Chondrocyte (in vitro differentiated cells): Measurements from ENCODE around the gene PTPN12. TPM values are rescaled to one million over a fixed set of nuclear protein-coding genes. Genes with fewer than 3 reads are reported as not detected.

Source experiments
- DNase-seq: peaks from one replicate; pipeline ENCODE4 v3.0.0; 2021; ENCODE audit warnings: mixed read lengths, low spot score
- H3K27ac Mint-ChIP-seq: one replicate; pipeline ENCODE4 v1.8.0; 2021; ENCODE audit warnings: mild to moderate bottlenecking, moderate library complexity, mixed read lengths; ENCODE audit not compliant: unreplicated experiment
- H3K27me3 Mint-ChIP-seq: 2 replicates; pipeline ENCODE4 v1.8.0; 2021; ENCODE audit warnings: low read depth, mixed read lengths
- H3K36me3 Mint-ChIP-seq: 2 replicates; pipeline ENCODE4 v1.8.0; 2021; ENCODE audit warnings: low read depth, mixed read lengths
- H3K4me1 Mint-ChIP-seq: 2 replicates; pipeline ENCODE4 v1.8.0; 2021; ENCODE audit warnings: low read depth, mild to moderate bottlenecking, mixed read lengths
- H3K4me3 Mint-ChIP-seq: one replicate; pipeline ENCODE4 v1.8.0; 2021; ENCODE audit warnings: mild to moderate bottlenecking, moderate library complexity, mixed read lengths; ENCODE audit not compliant: unreplicated experiment
- H3K9me3 Mint-ChIP-seq: 2 replicates; pipeline ENCODE4 v1.8.0; 2021; ENCODE audit warnings: low read depth, mixed read lengths
- CTCF ChIP-seq: fragments of 200-600 bp; sonication (generic); IDR thresholded peaks from 2 replicates; pipeline ENCODE4 v1.5.0; 2021; ENCODE audit warnings: antibody characterized with exemption, mild to moderate bottlenecking, moderate library complexity
- total RNA-seq: library from RNA; stranded (reverse); gene quantifications from 3 replicates; pipeline ENCODE4 v1.2.1, GENCODE V29; 2021

The PTPN12 gene
- total RNA-seq, 1 donor from 2014 or later: 68.2 TPM

- no peak overlapping the region for H3K27ac Mint-ChIP-seq
- no peaks in the 10 kb centered on the region for H3K36me3 Mint-ChIP-seq
- H3K9me3 Mint-ChIP-seq: no peaks in the 10 kb centered on the region
- H3K4me1 Mint-ChIP-seq: peaks cover 72% of the 10 kb centered on the region
- H3K4me3 Mint-ChIP-seq: no peak overlapping the region
- no peak for TF ChIP-seq CTCF
- H3K27me3 Mint-ChIP-seq: no peaks in the 10 kb centered on the region
- DNase-seq: no peak
These were observed 6.8 kb downstream of the PTPN12 start for GRCh38 chr7:77543910-77544309.

GRCh38 chr7:77544518-77544917, 7.4 kb downstream of the PTPN12 start:
- TF ChIP-seq CTCF: no peak
- no peak for DNase-seq
- Mint-ChIP-seq H3K4me3 (no peak overlapping the region), H3K27ac (peak overlapping the region; percentile 32), H3K9me3 (no peaks in the 10 kb centered on the region), H3K27me3 (no peaks in the 10 kb centered on the region), H3K4me1 (peaks cover 70% of the 10 kb centered on the region), H3K36me3 (no peaks in the 10 kb centered on the region)

DNA sequence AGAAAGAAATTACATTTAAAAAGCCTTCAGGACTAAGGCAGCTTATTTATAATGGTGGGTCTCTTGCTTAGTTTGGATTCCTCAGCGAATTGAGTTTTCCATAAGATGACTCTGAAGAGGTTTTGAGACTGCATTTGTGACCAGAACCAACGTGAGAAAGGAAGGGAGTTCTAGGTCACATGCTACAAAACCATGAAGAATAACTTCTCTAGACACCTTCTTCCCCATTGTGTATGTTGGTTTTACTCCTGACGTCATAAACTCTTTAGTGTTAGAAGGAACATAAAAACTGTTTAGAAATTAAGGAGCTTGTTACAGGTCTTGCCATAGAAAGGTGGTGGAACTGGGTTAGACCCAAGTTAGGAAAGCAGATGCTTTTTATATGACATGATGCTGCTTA, 11.1 kb downstream of the PTPN12 start:
- peaks cover 63% of the 10 kb centered on the region for H3K4me1 Mint-ChIP-seq
- H3K4me3 Mint-ChIP-seq: no peak overlapping the region
- H3K27ac Mint-ChIP-seq: no peak overlapping the region
- H3K27me3 Mint-ChIP-seq: no peaks in the 10 kb centered on the region
- TF ChIP-seq CTCF: no peak
- H3K36me3 Mint-ChIP-seq: no peaks in the 10 kb centered on the region
- no peak for DNase-seq
- H3K9me3 Mint-ChIP-seq: peaks cover 5% of the 10 kb centered on the region

DNA sequence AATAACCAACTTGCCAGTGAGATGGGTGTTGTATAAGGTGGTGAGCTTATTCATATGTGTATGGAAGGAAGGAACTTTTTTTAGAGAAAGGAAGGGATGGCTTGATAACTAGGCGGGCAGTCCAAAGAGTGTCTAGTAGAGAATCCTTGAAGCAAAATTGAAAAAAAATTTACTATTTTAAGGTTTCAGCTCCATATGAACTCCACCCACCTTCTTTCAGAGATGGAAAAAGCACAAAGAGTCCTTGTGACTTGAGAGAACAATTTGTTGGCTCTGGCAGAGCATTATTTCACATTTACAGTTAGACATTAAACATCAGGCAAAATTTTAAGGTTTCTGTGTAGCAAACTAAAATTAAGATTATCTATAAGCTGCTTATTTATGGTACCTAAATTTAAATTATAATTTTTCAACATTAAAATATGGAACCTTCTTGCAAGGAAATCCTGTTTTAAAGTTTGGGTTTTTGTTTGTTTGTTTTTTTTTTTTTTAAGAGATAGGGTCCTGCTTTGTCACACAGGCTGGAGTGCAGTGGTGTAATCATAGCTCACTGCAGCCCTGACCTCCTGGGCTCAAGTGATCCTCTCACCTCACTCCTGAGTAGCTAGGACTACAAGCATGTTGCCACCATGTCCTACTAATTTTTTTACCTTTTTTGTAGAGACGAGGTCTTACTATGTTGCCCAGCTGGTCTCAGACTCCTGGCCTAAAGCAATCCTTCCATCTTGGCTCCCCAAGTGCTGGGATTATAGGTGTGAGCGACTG, 12.2 kb downstream of the PTPN12 start:
- H3K27me3 Mint-ChIP-seq: no peaks in the 10 kb centered on the region
- no peak overlapping the region for H3K4me3 Mint-ChIP-seq
- DNase-seq: no peak
- H3K4me1 Mint-ChIP-seq: peaks cover 63% of the 10 kb centered on the region
- H3K36me3 Mint-ChIP-seq: no peaks in the 10 kb centered on the region
- no peak for TF ChIP-seq CTCF
- no peak overlapping the region for H3K27ac Mint-ChIP-seq
- peaks cover 5% of the 10 kb centered on the region for H3K9me3 Mint-ChIP-seq

DNA sequence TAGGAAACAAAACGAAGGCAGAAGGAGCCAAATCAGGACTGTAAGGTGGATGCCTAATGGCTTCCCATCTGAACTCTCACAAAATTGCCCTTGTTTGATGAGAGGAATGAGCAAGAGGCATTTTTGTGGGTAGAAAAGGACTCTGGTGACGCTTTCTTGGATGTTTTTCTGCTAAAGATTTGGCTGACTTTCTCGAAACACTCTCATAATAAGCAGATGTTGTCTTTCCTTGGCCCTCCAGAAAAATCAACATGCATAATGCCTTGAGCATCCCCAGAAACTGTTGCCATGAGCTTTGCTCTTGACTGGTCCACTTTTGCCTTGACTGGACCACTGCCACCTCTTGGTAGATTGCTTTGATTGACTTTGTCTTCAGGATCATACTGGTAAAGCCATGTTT, 13.5 kb downstream of the PTPN12 start:
- no peaks in the 10 kb centered on the region for H3K27me3 Mint-ChIP-seq
- H3K4me1 Mint-ChIP-seq: peaks cover 60% of the 10 kb centered on the region
- peaks cover 4% of the 10 kb centered on the region for H3K36me3 Mint-ChIP-seq
- TF ChIP-seq CTCF: no peak
- no peak overlapping the region for H3K4me3 Mint-ChIP-seq
- H3K9me3 Mint-ChIP-seq: peaks cover 5% of the 10 kb centered on the region
- H3K27ac Mint-ChIP-seq: no peak overlapping the region
- DNase-seq: no peak
